RWPE1 (cell line): ENCODE measurements around the gene CD28.

Source experiments
- CTCF ChIA-PET: fragments of 350-600 bp; sonication (Branson Sonifier 250); formaldehyde crosslinking; extraction: SDS; loops from one replicate; lab custom pipeline; 2021; lab: Yijun Ruan, JAX
- POLR2A ChIA-PET: fragments of 400-600 bp; formaldehyde crosslinking; extraction: SDS; loops from one replicate; lab custom pipeline; 2020; ENCODE audit warnings: antibody characterized with exemption; ENCODE audit not compliant: low non-redundant PET; lab: Yijun Ruan, JAX
- DNase-seq: peaks from one replicate; pipeline ENCODE4 v3.0.0; 2012; ENCODE audit warnings: low spot score
- H3K27ac ChIP-seq: fragments of 450-650 bp; 2 replicates; pipeline ENCODE4 v1.5.1; 2017
- TF ChIP-seq, protein P1 (sequence below): fragments of 450-650 bp; conservative IDR thresholded peaks from 2 replicates; pipeline ENCODE4 v1.5.1; 2017; ENCODE audit warnings: low read depth, mild to moderate bottlenecking

Gene CD28

DNA sequence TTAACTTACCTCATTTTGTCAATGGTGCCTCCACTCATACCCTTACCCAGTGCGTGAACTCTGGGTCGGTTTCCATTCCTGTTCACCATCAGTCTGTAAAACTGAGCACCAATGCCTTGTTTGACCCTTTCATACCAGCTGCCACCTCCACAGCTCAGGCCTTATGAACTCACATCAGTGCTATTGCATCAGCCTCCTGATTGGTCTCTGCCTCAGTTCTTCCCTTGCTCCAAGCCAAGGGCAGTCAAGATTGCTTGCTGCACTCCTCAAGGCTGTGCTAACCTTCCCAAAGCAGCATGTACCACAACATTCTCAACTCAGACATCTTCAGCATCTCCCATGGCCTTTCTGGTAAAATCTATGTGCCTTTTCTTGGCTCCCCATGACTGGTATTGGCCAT, 9.3 kb downstream of the CD28 start:
- H3K27ac ChIP-seq = no peak overlapping the region
- ChIA-PET CTCF (no interaction called here), POLR2A (no interaction called here)

DNA sequence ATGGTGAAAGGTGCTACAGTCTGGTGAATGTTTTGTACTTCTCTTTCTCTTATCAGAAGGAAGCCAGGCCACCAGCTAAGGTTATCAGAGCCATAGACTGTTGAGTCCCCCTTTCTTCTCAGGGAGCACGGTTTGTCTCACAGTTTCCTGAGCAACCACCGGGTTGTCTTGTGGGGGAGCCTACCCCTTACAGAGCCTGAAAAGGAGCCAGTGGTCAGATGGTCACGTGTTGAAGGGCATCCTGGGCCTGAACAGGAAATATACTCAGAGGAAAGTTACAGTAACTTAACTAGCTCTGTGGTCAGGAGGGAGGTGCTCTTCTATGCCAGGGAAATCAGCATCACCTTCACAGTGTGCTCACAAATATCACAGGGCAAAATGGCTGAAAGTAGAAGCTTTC, 11.6 kb downstream of the CD28 start:
- ChIA-PET CTCF (interaction anchor here (0.6 kb wide), 1 partner anchor 21 kb away, joined by 3 read pairs; no protein-coding TSS in a partner anchor), POLR2A (no interaction called here)
- no peak overlapping the region for H3K27ac ChIP-seq
- no peak for DNase-seq
- TF ChIP-seq, protein P1, sequence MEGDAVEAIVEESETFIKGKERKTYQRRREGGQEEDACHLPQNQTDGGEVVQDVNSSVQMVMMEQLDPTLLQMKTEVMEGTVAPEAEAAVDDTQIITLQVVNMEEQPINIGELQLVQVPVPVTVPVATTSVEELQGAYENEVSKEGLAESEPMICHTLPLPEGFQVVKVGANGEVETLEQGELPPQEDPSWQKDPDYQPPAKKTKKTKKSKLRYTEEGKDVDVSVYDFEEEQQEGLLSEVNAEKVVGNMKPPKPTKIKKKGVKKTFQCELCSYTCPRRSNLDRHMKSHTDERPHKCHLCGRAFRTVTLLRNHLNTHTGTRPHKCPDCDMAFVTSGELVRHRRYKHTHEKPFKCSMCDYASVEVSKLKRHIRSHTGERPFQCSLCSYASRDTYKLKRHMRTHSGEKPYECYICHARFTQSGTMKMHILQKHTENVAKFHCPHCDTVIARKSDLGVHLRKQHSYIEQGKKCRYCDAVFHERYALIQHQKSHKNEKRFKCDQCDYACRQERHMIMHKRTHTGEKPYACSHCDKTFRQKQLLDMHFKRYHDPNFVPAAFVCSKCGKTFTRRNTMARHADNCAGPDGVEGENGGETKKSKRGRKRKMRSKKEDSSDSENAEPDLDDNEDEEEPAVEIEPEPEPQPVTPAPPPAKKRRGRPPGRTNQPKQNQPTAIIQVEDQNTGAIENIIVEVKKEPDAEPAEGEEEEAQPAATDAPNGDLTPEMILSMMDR = no peak

More for the DNA sequence above, 9.3 kb downstream of the CD28 start:
- DNase-seq = no peak
- TF ChIP-seq, protein P1 = no peak

DNA sequence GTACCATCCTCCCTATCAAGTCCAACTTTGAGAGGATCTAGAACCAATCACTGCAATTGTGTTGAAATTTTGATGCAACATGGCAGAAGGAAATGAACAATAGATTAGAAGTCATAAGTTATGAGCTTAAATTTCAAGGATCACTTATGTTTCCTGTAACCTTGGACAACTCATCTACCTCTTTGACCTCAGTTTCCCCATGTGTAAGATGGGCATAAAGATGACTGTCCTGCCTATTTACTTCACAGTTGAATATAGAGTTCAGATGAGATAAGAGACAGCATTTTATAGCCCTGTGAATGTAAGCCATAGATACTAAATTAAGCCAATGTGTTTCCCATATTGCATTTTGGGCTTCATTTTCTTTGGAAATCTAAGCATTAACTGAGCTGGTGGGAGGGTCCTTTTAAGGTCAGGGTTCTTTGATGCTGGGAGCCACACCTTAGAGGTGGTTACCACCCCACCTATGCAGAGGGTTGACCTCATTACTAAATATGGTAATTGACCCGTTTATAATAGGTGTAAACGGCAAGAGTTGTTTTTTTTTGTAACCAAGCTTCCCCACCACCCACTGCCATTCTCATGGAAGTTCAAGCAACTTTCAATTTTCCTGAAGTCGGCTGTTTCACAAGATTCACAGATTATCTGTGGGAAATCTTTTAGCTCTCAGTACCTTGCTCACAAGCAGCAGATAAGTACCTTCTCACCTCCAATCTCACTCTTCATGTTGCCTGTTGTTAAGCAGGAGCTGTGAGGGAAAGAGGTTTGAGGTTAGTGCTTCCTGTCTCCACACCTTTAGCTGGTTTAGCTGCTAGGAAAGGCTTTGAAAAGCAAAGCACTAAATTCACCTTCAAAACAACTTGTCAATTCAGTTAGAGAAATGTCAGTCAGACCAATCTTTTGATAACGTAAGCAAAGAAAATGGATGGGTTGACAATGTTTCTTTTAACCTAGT, 13.3 kb downstream of the CD28 start:
- DNase-seq = no peak
- no peak overlapping the region for H3K27ac ChIP-seq
- ChIA-PET CTCF (interaction anchor here (0.6 kb wide), 1 partner anchor 36 kb away, joined by 6 read pairs; no protein-coding TSS in a partner anchor), POLR2A (no interaction called here)
- TF ChIP-seq, protein P1 = no peak

DNA sequence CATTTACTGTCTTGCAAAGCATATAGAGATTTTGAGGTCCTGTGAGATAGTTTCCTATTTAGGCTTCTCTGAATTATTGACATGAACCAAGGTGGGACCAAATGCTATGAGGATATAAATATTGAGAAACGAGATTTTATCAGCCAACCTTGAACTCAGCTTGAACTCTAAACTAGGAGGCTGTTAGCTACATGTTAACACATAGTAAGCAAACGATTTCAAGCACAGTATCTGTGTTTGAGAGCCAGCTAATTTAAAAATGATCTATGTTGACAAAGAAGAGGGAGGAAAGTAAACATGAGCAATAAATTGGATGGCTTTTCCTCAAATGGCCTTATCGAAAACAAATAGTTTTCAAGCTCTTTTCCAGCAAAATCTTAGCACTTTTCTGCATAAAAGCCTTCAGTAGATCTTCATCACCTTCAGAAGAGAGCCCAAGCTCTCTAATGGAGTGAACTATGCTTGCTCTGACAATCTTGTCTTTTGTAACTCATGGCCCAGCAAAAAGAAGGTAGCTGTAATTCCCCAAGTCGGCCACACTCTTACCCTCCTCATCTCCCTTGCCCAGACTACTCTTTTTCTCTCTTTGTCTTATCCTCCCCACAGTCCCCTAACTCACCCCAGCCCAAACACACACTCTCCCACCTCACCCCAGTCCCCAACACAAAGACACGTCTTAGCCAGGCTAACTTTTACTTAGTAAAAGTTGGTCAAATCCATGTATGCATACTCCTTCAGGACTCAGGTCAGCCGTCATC, 14.7 kb downstream of the CD28 start:
- POLR2A ChIA-PET = no interaction called here
- DNase-seq = no peak
- TF ChIP-seq, protein P1 = no peak

DNA sequence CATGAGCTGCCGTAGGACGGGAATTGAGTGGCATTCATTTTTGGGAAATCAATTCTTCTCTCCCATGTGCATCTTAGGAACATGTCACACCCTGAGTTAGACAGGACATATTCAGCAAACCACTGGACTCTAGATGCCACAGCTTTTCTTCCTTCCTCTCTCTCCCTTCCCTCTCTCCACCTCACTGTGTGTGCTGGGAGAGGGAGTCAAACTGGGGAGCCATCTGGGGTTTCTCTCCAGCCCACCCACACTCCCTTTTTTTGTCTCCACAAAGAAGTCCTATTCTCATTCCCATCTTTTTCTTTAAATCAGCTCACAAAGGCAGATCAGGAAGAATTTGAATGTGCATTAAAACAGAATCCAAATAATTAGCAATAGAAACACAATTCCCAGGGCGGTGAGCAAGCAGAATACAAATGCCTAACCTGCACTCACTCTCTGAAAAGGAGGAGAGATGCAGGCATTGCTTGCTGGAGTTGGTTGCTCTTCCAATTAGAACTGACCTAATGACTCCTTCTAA, 15.4 kb downstream of the CD28 start:
- POLR2A ChIA-PET = no interaction called here
- H3K27ac ChIP-seq = no peak overlapping the region
- CTCF ChIA-PET = no interaction called here

More for the DNA sequence above, 14.7 kb downstream of the CD28 start:
- H3K27ac ChIP-seq = no peak overlapping the region
- CTCF ChIA-PET = interaction anchor here (0.6 kb wide), 2 partner anchors 20 to 333 kb away, joined by 3 to 7 read pairs; no protein-coding TSS in a partner anchor

More for the DNA sequence above, 15.4 kb downstream of the CD28 start:
- TF ChIP-seq, protein P1 = no peak
- no peak for DNase-seq
